Left lung (tissue), 10 donors: Measurements from ENCODE around the gene ZNF639. TPM values are rescaled to one million over a fixed set of nuclear protein-coding genes. Genes with fewer than 3 reads are reported as not detected.

ENCODE experiments used
- ATAC-seq: fragments of 200-7000 bp; cut with Tn5 transposase; one replicate; pipeline ENCODE4 v1.9.1; 2020; ENCODE audit warnings: moderate library complexity
- DNase-seq, 4 donors: peaks; one replicate each; pipeline ENCODE4 v3.0.0-alpha.2; 2013 to 2020
- H3K27ac ChIP-seq, 2 donors: fragments of 200-600 bp; sonication (generic) in 1 of 2; one replicate each; pipeline versions ENCODE4 v1.5.0 to v1.8.0; 2020 to 2021
- H3K27me3 ChIP-seq, 2 donors: fragments of 200-600 bp; sonication (generic) in 1 of 2; one replicate each; pipeline versions ENCODE4 v1.5.0 to v1.8.0; 2020 to 2021
- H3K36me3 ChIP-seq, 2 donors: fragments of 200-600 bp; sonication (generic) in 1 of 2; one replicate each; pipeline versions ENCODE4 v1.5.0 to v1.8.0; 2020 to 2021
- H3K4me1 ChIP-seq, 2 donors: fragments of 200-600 bp; one replicate each; pipeline ENCODE4 v1.8.0; 2021
- H3K4me3 ChIP-seq, 2 donors: fragments of 200-600 bp; sonication (generic) in 1 of 2; one replicate each; pipeline versions ENCODE4 v1.5.0 to v1.8.0; 2020 to 2021; ENCODE audit warnings: mild to moderate bottlenecking in 1 of 2
- H3K9me3 ChIP-seq, 2 donors: fragments of 200-600 bp; sonication (generic) in 1 of 2; one replicate each; pipeline versions ENCODE4 v1.5.0 to v1.8.0; 2020 to 2021
- CTCF ChIP-seq, 2 donors: fragments of 200-600 bp; sonication (generic) in 1 of 2; IDR thresholded peaks; one replicate each; pipeline versions ENCODE4 v1.5.0 to v1.8.0; 2021; ENCODE audit warnings: antibody characterized with exemption in 2 of 2
- intact Hi-C, 2 donors: fragments of 100-400 bp; cut with DNase I; formaldehyde crosslinking; loops; one replicate each; pipeline versions ENCODE4 v1.11.2 to v1.14.2; 2022
- polyA plus RNA-seq, 6 donors: library from polyadenylated mRNA; unstranded; fragments of 120-200 nt; gene quantifications; one replicate each; pipeline ENCODE4 v1.2.1, GENCODE V29; 2013; ENCODE audit not compliant: insufficient read length in 6 of 6
- total RNA-seq, 2 donors: library from RNA; stranded (reverse); fragmentation: NEBNext Ultra II Directional; extraction: Animal tissue kit (Norgen Biotek cat#: 25700); gene quantifications; one replicate each; pipeline ENCODE4 v1.2.1, GENCODE V29; 2021
- donor health status: DM: no; HTN: yes; CAD: no.
- donor health status: DM: no; HTN: no; CAD: no.

The ZNF639 gene
- total and polyA plus RNA-seq, 8 donors, result 24.6 to 63.0 (median 55.4) TPM

- no peak for ATAC-seq
- intact Hi-C loops, result loop anchor here in 1 of 2 donors (10.0 kb wide), 2 partner anchors 205 to 295 kb away; no protein-coding TSS in a partner anchor
- no peak for DNase-seq
- no peak overlapping the region for H3K27ac ChIP-seq
- no peaks in the 10 kb centered on the region for H3K27me3 ChIP-seq
- TF ChIP-seq CTCF (IDR thresholded peaks at IDR 0.05), result no peak
- H3K36me3 ChIP-seq, result no peaks in the 10 kb centered on the region
- no peaks in the 10 kb centered on the region for H3K4me1 ChIP-seq
- no peaks in the 10 kb centered on the region for H3K9me3 ChIP-seq
- no peak overlapping the region for H3K4me3 ChIP-seq
Measured at GRCh38 chr3:179309225-179310078, 13.4 kb upstream of the ZNF639 start.

GRCh38 chr3:179318876-179319275, 4.0 kb upstream of the ZNF639 start:
- Histone ChIP-seq H3K9me3 (no peaks in the 10 kb centered on the region), H3K4me3 (no peak overlapping the region), H3K36me3 (no peaks in the 10 kb centered on the region), H3K4me1 (peaks cover 0 to 18% of the 10 kb centered on the region in 2 donors), H3K27ac (no peak overlapping the region), H3K27me3 (no peaks in the 10 kb centered on the region)
- no peak for TF ChIP-seq CTCF (IDR thresholded peaks at IDR 0.05)
- DNase-seq, result no peak
- intact Hi-C loops, result loop anchor here in 1 of 2 donors (5.0 to 10.0 kb wide), 3 partner anchors 172 to 304 kb away; partner anchors contain the start of gene PIK3CA
- ATAC-seq, result no peak

GRCh38 chr3:179321668-179322285, 1.1 kb upstream of the ZNF639 start:
- H3K4me1 ChIP-seq, result peaks cover 4 to 42% of the 10 kb centered on the region in 2 donors
- peak overlapping the region; percentile 87 to 96 for H3K27ac ChIP-seq
- intact Hi-C loops, result no loop called here
- peak in 2 of 4 donors; percentile 25 to 60 for DNase-seq
- no peaks in the 10 kb centered on the region for H3K27me3 ChIP-seq
- TF ChIP-seq CTCF (IDR thresholded peaks at IDR 0.05), result peak; percentile 35 to 37
- ATAC-seq, result no peak
- H3K9me3 ChIP-seq, result no peaks in the 10 kb centered on the region
- H3K4me3 ChIP-seq, result peak overlapping the region in 1 of 2 donors; percentile 86
- H3K36me3 ChIP-seq, result peaks cover 0 to 15% of the 10 kb centered on the region in 2 donors

- ATAC-seq, result peak; percentile 68
- Histone ChIP-seq H3K27me3 (no peaks in the 10 kb centered on the region), H3K27ac (peak overlapping the region; percentile 87 to 96), H3K4me3 (peak overlapping the region; percentile 81 to 86), H3K9me3 (no peaks in the 10 kb centered on the region), H3K4me1 (peaks cover 4 to 42% of the 10 kb centered on the region in 2 donors), H3K36me3 (peaks cover 0 to 20% of the 10 kb centered on the region in 2 donors)
- TF ChIP-seq CTCF (IDR thresholded peaks at IDR 0.05), result no peak
- intact Hi-C loops, result no loop called here
- peak; percentile 68 to 91 (median 79) for DNase-seq
Measured at GRCh38 chr3:179323197-179324110, 623 bp downstream of the ZNF639 start.
